HPDE6-E6E7 (cell line): ENCODE measurements around the gene MKNK2.

Experiments
- DNase-seq: peaks from one replicate; pipeline ENCODE4 v3.0.0; 2011; ENCODE audit warnings: missing footprints; ENCODE audit errors: extremely low spot score

Gene MKNK2

GRCh38 chr19:2032296-2032941 is 18.6 kb downstream of the MKNK2 start:
- peak; percentile 86 for DNase-seq

GRCh38 chr19:2027361-2027760 is 23.7 kb downstream of the MKNK2 start:
- no peak for DNase-seq

GRCh38 chr19:2026770-2027169 is 24.3 kb downstream of the MKNK2 start:
- DNase-seq = no peak

DNA sequence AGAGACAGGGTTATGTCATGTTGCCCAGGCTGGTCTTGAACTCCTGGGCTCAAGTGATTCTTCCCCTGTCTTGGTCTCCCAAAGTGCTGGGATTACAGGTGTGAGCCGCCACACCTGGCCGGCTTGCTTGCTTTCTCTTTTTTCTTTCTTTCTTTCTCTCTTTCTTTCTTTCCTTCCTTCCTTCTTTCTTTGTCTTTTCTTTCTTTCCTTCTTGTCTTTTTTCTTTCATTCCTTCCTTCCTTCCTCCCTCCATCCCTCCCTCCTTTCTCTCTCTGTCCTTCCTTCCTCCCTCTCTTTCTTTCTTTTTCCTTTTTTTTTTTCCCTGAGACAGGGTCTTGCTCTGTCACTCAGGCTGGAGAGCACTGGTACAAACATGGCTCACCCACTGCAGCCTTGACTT is 28.8 kb downstream of the MKNK2 start:
- DNase-seq = no peak

GRCh38 chr19:2021453-2022140 is 29.4 kb downstream of the MKNK2 start:
- DNase-seq = no peak

GRCh38 chr19:2018752-2019151 is 32.3 kb downstream of the MKNK2 start:
- DNase-seq = no peak

DNA sequence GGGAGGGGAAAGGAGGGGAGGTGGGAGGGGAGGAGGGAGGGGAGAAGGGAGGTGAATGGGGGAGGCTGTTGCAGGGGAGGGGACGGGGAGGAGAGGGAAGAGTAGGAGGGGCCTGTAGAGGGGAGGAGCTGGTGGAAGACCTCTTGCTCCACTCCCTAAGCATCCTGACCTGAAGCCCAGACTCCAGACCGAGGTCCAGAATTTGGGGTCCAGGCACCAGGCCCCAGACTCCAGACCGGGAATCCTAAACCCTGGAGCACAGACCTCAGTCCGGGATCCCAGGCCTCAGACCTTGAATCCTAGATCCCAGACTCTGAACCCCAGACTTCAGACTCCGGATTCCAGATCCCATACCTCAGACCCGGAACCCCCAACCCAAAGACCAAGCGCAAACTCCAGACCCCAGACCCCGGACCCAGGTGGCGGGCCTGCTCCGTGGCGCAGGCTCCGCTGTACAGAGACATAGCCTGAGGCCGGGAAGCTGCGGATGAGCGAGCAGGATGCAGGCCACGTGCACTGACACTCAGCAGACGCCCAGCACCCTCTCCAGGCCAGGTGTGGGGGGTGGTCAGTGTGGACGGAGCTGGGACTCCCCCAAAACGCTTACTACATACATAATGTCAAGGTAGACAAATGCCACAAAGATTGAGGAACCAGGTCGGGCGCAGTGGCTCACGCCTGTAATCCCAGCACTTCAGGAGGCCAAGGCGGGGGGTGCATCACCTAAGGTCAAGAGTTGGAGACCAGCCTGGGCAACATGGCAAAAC is 34.8 kb downstream of the MKNK2 start:
- peak; percentile 56 for DNase-seq

DNA sequence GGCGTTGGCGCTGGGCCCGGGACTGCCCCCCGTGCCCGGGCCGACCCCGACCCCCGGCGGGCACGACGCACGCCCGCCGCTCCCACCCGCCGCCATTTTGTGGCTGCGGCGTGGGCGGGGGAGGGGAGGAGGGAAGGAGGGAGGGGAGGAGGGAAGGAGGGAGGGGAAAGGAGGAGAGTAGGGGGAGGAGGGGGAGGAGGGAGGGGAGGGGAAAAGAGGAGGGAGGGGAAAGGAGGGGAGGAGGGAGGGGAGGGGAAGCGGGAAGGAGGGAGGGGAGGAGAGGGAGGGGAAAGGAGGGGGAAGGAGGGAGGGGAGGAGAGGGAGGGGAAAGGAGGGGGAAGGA is 35.5 kb downstream of the MKNK2 start, which contains the start of gene BTBD2:
Gene BTBD2, minus strand, starts transcription at position 107 of the 343 bp plus-strand sequence. Its CDS starts 11 bp downstream, at position 96.
- DNase-seq = no peak

GRCh38 chr19:2014731-2015607 is 36.1 kb downstream of the MKNK2 start:
- DNase-seq = peak; percentile 44

GRCh38 chr19:2014131-2014571 is 36.9 kb downstream of the MKNK2 start:
- DNase-seq = no peak

DNA sequence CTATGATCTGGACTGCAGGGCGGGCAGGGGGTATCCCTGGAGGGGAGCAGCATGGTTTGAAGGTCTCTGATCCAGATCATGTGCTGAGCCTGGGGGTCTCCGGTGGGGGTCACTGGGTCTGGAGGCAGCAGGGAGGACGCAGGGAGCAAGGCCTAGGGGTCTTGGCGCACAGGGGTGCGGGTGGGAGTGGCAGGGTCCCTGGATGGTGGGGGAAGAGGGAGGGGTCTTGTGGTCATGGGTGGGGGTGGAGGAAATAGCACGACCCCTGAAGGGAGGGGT is 37.4 kb downstream of the MKNK2 start:
- no peak for DNase-seq

- no peak for DNase-seq
These were observed 37.9 kb downstream of the MKNK2 start for GRCh38 chr19:2012941-2013682.

GRCh38 chr19:2011169-2011568 is 39.9 kb downstream of the MKNK2 start:
- DNase-seq = no peak

GRCh38 chr19:2010135-2010668 is 40.8 kb downstream of the MKNK2 start:
- DNase-seq = no peak

GRCh38 chr19:2003874-2004273 is 47.2 kb downstream of the MKNK2 start:
- DNase-seq = no peak

- DNase-seq = no peak
These were observed 51.1 kb downstream of the MKNK2 start for GRCh38 chr19:1999856-2000515.

DNA sequence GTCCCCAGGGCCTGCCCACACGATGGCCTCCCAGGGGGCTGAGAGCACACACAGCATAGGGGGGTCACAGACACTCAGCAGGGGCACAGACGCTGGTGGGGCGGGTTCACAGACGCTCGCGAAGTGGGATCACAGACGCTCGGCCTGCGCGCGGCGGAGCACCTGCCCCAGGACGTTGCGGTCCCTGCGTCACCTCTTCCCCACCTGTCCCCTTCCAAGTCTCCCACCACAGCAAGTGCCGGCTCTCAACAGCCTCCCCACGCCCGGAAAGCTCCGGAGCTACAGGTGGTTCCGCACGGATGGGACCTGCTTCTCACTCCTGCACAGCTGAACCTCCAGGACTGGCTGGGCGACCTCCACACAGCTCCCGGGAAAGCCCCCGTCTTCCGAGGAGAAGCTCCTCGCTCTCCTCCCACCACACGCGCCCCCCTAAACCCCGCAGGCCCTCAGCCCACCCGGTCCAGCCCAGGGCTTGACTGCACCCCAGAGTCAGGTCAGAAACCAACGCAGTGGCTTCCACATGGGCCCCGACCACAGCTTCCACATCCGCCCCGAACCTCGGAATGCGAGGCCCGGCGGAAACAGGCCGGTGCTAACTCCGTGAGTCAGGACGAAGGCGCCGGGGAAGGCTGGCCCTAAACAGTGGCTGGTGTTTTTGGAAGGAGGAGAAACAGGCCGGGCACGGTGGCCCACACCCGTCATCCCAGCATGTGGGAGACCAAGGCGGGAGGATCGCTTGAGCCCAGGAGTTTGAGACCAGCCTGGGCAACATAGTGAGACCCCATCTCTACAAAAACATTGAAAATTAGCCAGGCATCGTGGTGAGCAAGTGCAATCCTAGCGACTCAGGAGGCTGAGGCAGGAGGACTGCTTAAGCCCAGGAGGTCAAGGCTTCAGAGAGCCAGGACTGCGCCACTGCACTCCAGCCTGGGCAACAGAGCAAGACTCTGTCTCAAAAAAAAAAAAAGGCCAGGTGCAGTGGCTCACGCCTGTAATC is 52.0 kb downstream of the MKNK2 start:
- DNase-seq = no peak

DNA sequence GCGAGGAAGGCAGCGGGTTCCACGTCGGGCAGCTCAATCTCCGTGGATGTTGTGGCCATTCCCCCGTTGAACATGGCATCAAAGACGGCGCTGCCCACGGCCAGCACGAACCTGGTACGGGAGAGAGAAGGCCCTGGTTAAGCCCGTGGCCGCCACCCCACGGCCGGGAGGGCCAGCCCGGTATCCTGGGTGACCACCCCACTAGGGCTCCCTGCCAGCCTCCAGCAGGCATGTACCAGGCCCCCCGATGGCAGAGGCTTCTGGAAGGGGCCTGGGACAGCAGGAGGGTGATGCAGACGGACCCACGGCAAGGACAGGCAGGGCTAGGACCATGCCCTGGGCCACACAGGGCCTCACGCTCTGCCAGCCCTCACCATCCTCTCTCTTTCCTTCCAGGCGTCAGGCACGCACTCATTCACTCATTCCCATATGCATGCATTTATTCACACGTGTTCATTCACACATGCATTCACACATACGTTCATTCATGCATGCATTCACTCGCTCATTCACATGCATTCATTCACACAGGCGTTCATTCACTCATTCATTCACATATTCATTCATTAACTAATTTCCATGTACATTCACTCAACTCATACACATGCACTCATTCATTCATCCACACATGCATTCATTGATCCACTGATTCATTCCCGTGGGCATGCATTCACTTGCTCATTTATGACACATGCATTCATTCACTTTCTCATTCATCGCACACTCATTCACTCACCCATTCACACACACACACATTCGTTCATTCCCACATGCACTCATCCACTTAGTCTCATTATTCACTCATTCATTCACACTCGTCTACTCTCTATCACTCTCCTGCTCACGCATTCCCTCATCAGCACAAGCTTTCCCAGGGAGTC is 53.5 kb downstream of the MKNK2 start:
- DNase-seq = no peak
